Endothelial cell (in vitro differentiated cells): Measurements from ENCODE around the gene GNG4. TPM values are rescaled to one million over a fixed set of nuclear protein-coding genes. Genes with fewer than 3 reads are reported as not detected.

Experiments used
- DNase-seq: peaks from one replicate; pipeline ENCODE4 v3.0.0; 2021; ENCODE audit warnings: low spot score
- H3K27ac Mint-ChIP-seq: one replicate; pipeline ENCODE4 v1.8.0; 2021; ENCODE audit warnings: mixed read lengths, inconsistent platforms; ENCODE audit not compliant: unreplicated experiment
- H3K27me3 Mint-ChIP-seq: one replicate; pipeline ENCODE4 v1.8.0; 2021; ENCODE audit warnings: mild to moderate bottlenecking, moderate library complexity, mixed read lengths, inconsistent platforms; ENCODE audit not compliant: unreplicated experiment
- H3K36me3 Mint-ChIP-seq: one replicate; pipeline ENCODE4 v1.8.0; 2021; ENCODE audit warnings: mild to moderate bottlenecking, low read depth, mixed read lengths, inconsistent platforms; ENCODE audit not compliant: unreplicated experiment
- H3K4me1 Mint-ChIP-seq: one replicate; pipeline ENCODE4 v1.8.0; 2021; ENCODE audit warnings: mild to moderate bottlenecking, mixed read lengths, inconsistent platforms; ENCODE audit not compliant: unreplicated experiment
- H3K4me3 Mint-ChIP-seq: one replicate; pipeline ENCODE4 v1.8.0; 2021; ENCODE audit warnings: mild to moderate bottlenecking, mixed read lengths, inconsistent platforms; ENCODE audit not compliant: unreplicated experiment
- H3K9me3 Mint-ChIP-seq: one replicate; pipeline ENCODE4 v1.8.0; 2021; ENCODE audit warnings: mixed read lengths, inconsistent platforms; ENCODE audit not compliant: unreplicated experiment
- total RNA-seq: library from RNA; stranded (reverse); fragmentation: NEBNext Ultra II Directional; extraction: Animal tissue kit (Norgen Biotek cat#: 25700); gene quantifications from one replicate; pipeline ENCODE4 v1.2.1, GENCODE V29; 2021; ENCODE audit not compliant: unreplicated experiment
- TF ChIP-seq, protein P1 (sequence below): fragments of 200-600 bp; sonication (generic); IDR thresholded peaks from one replicate; pipeline ENCODE4 v1.5.0; 2021; ENCODE audit warnings: antibody characterized with exemption; ENCODE audit not compliant: unreplicated experiment

Gene GNG4
- total RNA-seq, 1 donor from 2014 or later = 1.8 TPM

DNA sequence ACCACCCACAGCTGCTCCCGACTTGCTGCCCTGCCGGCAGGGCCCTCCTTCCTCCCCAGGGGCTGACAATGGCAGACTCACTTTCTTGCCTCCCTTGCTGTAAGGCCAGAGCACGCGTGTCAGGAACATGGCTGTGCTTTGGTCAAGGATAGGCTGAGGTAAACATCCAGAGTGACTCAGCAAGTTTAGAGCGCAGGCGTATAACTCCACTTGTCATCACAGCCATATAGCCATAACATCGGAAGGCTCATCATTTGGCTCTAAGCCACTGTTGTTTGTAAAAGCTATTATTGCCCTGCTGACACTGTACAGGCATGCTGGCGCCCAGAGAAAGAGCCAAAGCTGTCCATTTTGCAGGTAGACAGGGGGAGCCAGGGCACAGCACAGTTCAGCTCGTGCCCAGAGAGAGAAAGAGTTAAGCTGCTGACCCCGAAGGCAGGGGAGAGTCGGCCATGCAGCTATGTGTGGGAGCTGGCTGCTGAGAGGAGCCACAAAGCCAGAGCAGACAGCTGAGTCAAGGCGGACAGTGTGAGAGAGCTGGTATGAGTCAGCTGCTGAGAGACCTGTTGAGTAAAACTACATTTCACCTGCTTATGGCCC is 60.6 kb downstream of the GNG4 start:
- TF ChIP-seq, protein P1, sequence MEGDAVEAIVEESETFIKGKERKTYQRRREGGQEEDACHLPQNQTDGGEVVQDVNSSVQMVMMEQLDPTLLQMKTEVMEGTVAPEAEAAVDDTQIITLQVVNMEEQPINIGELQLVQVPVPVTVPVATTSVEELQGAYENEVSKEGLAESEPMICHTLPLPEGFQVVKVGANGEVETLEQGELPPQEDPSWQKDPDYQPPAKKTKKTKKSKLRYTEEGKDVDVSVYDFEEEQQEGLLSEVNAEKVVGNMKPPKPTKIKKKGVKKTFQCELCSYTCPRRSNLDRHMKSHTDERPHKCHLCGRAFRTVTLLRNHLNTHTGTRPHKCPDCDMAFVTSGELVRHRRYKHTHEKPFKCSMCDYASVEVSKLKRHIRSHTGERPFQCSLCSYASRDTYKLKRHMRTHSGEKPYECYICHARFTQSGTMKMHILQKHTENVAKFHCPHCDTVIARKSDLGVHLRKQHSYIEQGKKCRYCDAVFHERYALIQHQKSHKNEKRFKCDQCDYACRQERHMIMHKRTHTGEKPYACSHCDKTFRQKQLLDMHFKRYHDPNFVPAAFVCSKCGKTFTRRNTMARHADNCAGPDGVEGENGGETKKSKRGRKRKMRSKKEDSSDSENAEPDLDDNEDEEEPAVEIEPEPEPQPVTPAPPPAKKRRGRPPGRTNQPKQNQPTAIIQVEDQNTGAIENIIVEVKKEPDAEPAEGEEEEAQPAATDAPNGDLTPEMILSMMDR = no peak
- DNase-seq = no peak
- Mint-ChIP-seq H3K27me3 (peaks cover 17% of the 10 kb centered on the region), H3K9me3 (peaks cover 4% of the 10 kb centered on the region), H3K4me1 (no peaks in the 10 kb centered on the region), H3K4me3 (no peak overlapping the region), H3K27ac (no peak overlapping the region), H3K36me3 (peaks cover 24% of the 10 kb centered on the region)

- H3K36me3 Mint-ChIP-seq = peaks cover 24% of the 10 kb centered on the region
- no peak for DNase-seq
- no peaks in the 10 kb centered on the region for H3K4me1 Mint-ChIP-seq
- peaks cover 4% of the 10 kb centered on the region for H3K9me3 Mint-ChIP-seq
- no peak overlapping the region for H3K27ac Mint-ChIP-seq
- peaks cover 15% of the 10 kb centered on the region for H3K27me3 Mint-ChIP-seq
- no peak overlapping the region for H3K4me3 Mint-ChIP-seq
- TF ChIP-seq, protein P1 = no peak
Observed at GRCh38 chr1:235588156-235588555, 61.4 kb downstream of the GNG4 start.

GRCh38 chr1:235586992-235587391 is 62.6 kb downstream of the GNG4 start:
- no peak for DNase-seq
- peaks cover 12% of the 10 kb centered on the region for H3K27me3 Mint-ChIP-seq
- H3K9me3 Mint-ChIP-seq = peaks cover 4% of the 10 kb centered on the region
- no peaks in the 10 kb centered on the region for H3K4me1 Mint-ChIP-seq
- TF ChIP-seq, protein P1 = no peak
- peaks cover 30% of the 10 kb centered on the region for H3K36me3 Mint-ChIP-seq
- no peak overlapping the region for H3K4me3 Mint-ChIP-seq
- no peak overlapping the region for H3K27ac Mint-ChIP-seq

DNA sequence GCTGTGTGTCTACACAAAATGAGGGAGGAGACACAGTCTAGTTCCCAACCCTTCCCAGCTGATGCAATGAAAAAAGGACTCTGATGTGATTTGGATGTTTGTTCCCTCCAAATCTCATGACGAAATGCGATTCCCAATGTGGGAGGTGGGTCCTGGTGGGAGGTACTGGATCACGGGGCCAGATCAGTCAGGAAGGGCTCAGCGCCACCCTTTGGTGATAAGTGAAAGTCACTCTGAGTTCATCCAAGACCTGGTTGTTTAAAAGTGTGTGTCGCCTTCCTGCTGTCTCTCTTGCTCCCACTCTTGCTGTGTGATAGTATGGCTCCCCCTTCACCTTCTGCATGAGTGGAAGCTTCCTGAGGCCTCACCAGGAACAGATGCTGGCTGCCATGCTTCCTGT is 63.2 kb downstream of the GNG4 start:
- Mint-ChIP-seq H3K27me3 (peaks cover 12% of the 10 kb centered on the region), H3K36me3 (peaks cover 30% of the 10 kb centered on the region)
- TF ChIP-seq, protein P1 = no peak

DNA sequence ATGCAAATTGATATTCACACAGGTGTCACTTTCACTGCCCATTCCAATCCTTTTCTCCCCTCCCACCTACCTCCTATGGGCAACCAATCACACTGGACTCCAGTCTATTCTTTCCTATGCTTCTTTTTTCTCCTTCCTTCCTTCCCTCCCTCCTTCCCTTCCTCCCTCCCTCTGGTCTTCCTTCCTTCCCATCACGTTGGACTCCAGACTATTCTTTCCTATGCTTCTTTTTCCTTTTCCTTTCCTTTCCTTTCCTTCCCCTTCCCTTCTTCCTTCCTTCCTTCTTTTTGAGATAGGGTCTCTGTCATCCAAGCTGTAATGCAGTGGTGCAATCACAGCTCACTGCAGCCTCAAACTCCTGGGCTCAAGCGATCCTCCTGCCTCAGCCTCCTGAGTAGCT is 64.6 kb downstream of the GNG4 start:
- Mint-ChIP-seq H3K36me3 (peaks cover 25% of the 10 kb centered on the region), H3K9me3 (no peaks in the 10 kb centered on the region), H3K27ac (no peak overlapping the region), H3K4me3 (no peak overlapping the region), H3K4me1 (no peaks in the 10 kb centered on the region), H3K27me3 (peaks cover 9% of the 10 kb centered on the region)
- no peak for DNase-seq
- TF ChIP-seq, protein P1 = no peak

More for the DNA sequence above, 63.2 kb downstream of the GNG4 start:
- Mint-ChIP-seq H3K4me3 (no peak overlapping the region), H3K9me3 (peaks cover 4% of the 10 kb centered on the region), H3K27ac (no peak overlapping the region), H3K4me1 (no peaks in the 10 kb centered on the region)
- no peak for DNase-seq
